CD14-positive monocyte (primary cell): Measurements from ENCODE around the gene PPP1R15A. TPM values are rescaled to one million over a fixed set of nuclear protein-coding genes. Genes with fewer than 3 reads are reported as not detected.

Experiments used
- DNase-seq, 3 donors: peaks; one replicate each; pipeline ENCODE4 v3.0.0-alpha.2; 2011 to 2022
- H2AFZ ChIP-seq: 2 replicates; pipeline ENCODE4 v1.6.0; 2012; ENCODE audit warnings: mild to moderate bottlenecking, low read depth, low read length, inconsistent platforms; ENCODE audit not compliant: insufficient read depth, poor library complexity, severe bottlenecking
- H3K27ac ChIP-seq, 2 donors: 1 replicate in 1 of 2; 2 replicates in 1 of 2; pipeline ENCODE4 v1.5.1; 2012 to 2013; ENCODE audit warnings: low read length in 2 of 2, control low read depth in 1 of 2, inconsistent platforms in 1 of 2, low read depth in 1 of 2, mild to moderate bottlenecking in 1 of 2
- H3K27me3 ChIP-seq, 2 donors: one replicate each; pipeline versions ENCODE4 v1.6.0 to v1.6.1; 2011 to 2013; ENCODE audit warnings: low read length in 2 of 2; ENCODE audit not compliant: control insufficient read depth in 2 of 2, insufficient read depth in 2 of 2
- H3K36me3 ChIP-seq, 2 donors: replicated peaks in 1 of 2; 1 replicate in 1 of 2; 2 replicates in 1 of 2; pipeline versions ENCODE4 v1.5.1 to v1.6.1; 2012 to 2013; ENCODE audit warnings: low read length in 2 of 2, control low read depth in 1 of 2, inconsistent platforms in 1 of 2, mild to moderate bottlenecking in 1 of 2; ENCODE audit not compliant: insufficient read depth in 2 of 2, control insufficient read depth in 1 of 2
- H3K4me1 ChIP-seq, 2 donors: 1 replicate in 1 of 2; 2 replicates in 1 of 2; pipeline versions ENCODE4 v1.5.1 to v1.6.1; 2012 to 2013; ENCODE audit warnings: low read length in 2 of 2, control low read depth in 1 of 2, inconsistent platforms in 1 of 2, mild to moderate bottlenecking in 1 of 2, moderate library complexity in 1 of 2; ENCODE audit not compliant: insufficient read depth in 2 of 2, control insufficient read depth in 1 of 2
- H3K4me2 ChIP-seq: replicated peaks from 2 replicates; pipeline ENCODE3; 2012; ENCODE audit warnings: low read length, moderate library complexity, mild to moderate bottlenecking; ENCODE audit not compliant: poor library complexity, severe bottlenecking; ENCODE audit errors: extremely low read depth
- H3K4me3 ChIP-seq, 3 experiments: fragments of 200-600 bp in 1 of 3; sonication (generic) in 1 of 3; replicated peaks in 1 of 3; 1 replicate in 2 of 3; 2 replicates in 1 of 3; pipeline ENCODE4 v1.5.1; 2011 to 2013; ENCODE audit warnings: low read length in 3 of 3, mild to moderate bottlenecking in 3 of 3, control low read depth in 2 of 3, low read depth in 2 of 3, inconsistent platforms in 1 of 3, moderate library complexity in 1 of 3
- H3K79me2 ChIP-seq: 2 replicates; pipeline ENCODE4 v1.6.0; 2012; ENCODE audit warnings: mild to moderate bottlenecking, control low read depth, inconsistent platforms, low read length, moderate library complexity; ENCODE audit not compliant: insufficient read depth
- H3K9ac ChIP-seq: 2 replicates; pipeline ENCODE4 v1.6.0; 2017; ENCODE audit warnings: low read length, mild to moderate bottlenecking; ENCODE audit not compliant: insufficient read depth, poor library complexity, severe bottlenecking
- H3K9me3 ChIP-seq, 2 donors: replicated peaks in 1 of 2; 1 replicate in 1 of 2; 2 replicates in 1 of 2; pipeline versions ENCODE4 v1.5.1 to v1.6.1; 2012 to 2013; ENCODE audit warnings: low read length in 2 of 2, control low read depth in 1 of 2; ENCODE audit not compliant: control insufficient read depth in 1 of 2, insufficient read depth in 1 of 2
- H4K20me1 ChIP-seq: 2 replicates; pipeline ENCODE4 v1.6.0; 2012; ENCODE audit warnings: mild to moderate bottlenecking, low read length, control low read depth, moderate library complexity; ENCODE audit not compliant: insufficient read depth
- H3K27ac Mint-ChIP-seq, 7 donors: one replicate each; pipeline ENCODE4 v1.8.0; 2020; ENCODE audit warnings: mild to moderate bottlenecking in 7 of 7, mixed read lengths in 7 of 7, moderate library complexity in 6 of 7, inconsistent platforms in 2 of 7
- H3K27me3 Mint-ChIP-seq, 3 donors: one replicate each; pipeline ENCODE4 v1.8.0; 2021 to 2022; ENCODE audit warnings: low read depth in 3 of 3, mild to moderate bottlenecking in 3 of 3, mixed read lengths in 3 of 3, moderate library complexity in 3 of 3, inconsistent platforms in 1 of 3
- H3K36me3 Mint-ChIP-seq, 2 donors: one replicate each; pipeline ENCODE4 v1.8.0; 2020; ENCODE audit warnings: mixed read lengths in 2 of 2, inconsistent platforms in 1 of 2, mild to moderate bottlenecking in 1 of 2
- H3K4me1 Mint-ChIP-seq: one replicate; pipeline ENCODE4 v1.8.0; 2020; ENCODE audit warnings: mild to moderate bottlenecking, mixed read lengths
- H3K4me3 Mint-ChIP-seq, 2 donors: one replicate each; pipeline ENCODE4 v1.8.0; 2020; ENCODE audit warnings: mild to moderate bottlenecking in 2 of 2, mixed read lengths in 2 of 2, moderate library complexity in 1 of 2
- H3K9me3 Mint-ChIP-seq, 7 donors: one replicate each; pipeline ENCODE4 v1.8.0; 2020 to 2022; ENCODE audit warnings: mixed read lengths in 7 of 7, mild to moderate bottlenecking in 6 of 7, moderate library complexity in 6 of 7, inconsistent platforms in 2 of 7
- WGBS: methylation state at CpG from one replicate; pipeline ENCODE4 v1.1.5; 2013; ENCODE audit warnings: missing lambda C conversion rate; ENCODE audit not compliant: insufficient coverage; 5-methylcytosine and 5-hydroxymethylcytosine counted together
- intact Hi-C, 2 donors: fragments of 100-400 bp; cut with micrococcal nuclease; formaldehyde crosslinking; loops; one replicate each; pipeline versions ENCODE4 v1.15.0 to v1.15.1; 2023
- polyA plus RNA-seq, 3 donors: library from polyadenylated mRNA; depleted of rRNA in 1 of 3; unstranded in 2 of 3; stranded (reverse) in 1 of 3; fragments of 300-500 nt in 2 of 3; fragments of >200 nt in 1 of 3; fragmentation: Illumina TruSeq in 2 of 3; gene quantifications; 1 replicate in 2 of 3; 2 replicates in 1 of 3; pipeline ENCODE4 v1.2.3, GENCODE V29; 2012 to 2021
- TF ChIP-seq, protein P1 (sequence below): fragments of 200-600 bp; IDR thresholded peaks from one replicate; pipeline ENCODE4 v1.8.0; 2022; ENCODE audit warnings: antibody characterized with exemption, mild to moderate bottlenecking

Gene PPP1R15A
- polyA plus RNA-seq, 3 donors: 127 to 745 (median 169) TPM

DNA sequence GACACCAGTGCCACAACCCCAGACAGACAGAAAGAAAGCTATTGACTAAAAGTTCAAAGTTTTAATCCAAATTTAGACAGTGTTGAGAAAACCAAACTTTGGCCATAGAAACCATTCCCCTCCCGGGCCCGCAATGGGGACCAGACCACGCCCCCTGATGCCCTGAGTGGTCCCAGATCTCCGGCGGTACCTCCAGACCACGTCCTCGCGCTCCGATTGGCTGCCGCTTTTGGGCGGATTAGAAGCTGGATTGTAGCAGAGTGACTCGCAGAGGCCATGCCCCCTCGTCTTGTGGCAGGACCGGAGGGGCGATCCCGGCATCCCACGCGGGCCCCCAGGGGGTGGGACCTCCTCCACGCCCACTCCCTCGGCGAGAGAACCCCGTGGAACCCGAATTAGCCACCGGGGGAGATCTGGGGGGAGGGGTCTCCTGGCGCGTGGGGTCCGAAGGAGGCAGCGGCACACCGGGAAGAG lies 35.1 kb upstream of the PPP1R15A start:
- Histone ChIP-seq H3K9ac (no peak overlapping the region), H3K27me3 (peaks cover 0 to 20% of the 10 kb centered on the region in 2 donors), H4K20me1 (no peaks in the 10 kb centered on the region), H2AFZ (peak overlapping the region; percentile 76), H3K4me3 (peak overlapping the region in 1 of 3 experiments; percentile 65), H3K36me3 (no peaks in the 10 kb centered on the region), H3K4me2 (peak overlapping the region; percentile 68), H3K27ac (no peak overlapping the region), H3K79me2 (no peaks in the 10 kb centered on the region), H3K9me3 (no peaks in the 10 kb centered on the region), H3K4me1 (peaks cover 20 to 22% of the 10 kb centered on the region in 2 donors)
- H3K36me3 Mint-ChIP-seq: peaks cover 0 to 3% of the 10 kb centered on the region in 2 donors
- WGBS: 18% methylated on average over 22 of the region's 29 CpGs
- peak overlapping the region; percentile 58 to 93 for H3K4me3 Mint-ChIP-seq
- intact Hi-C loops: loop anchor here (5.0 to 10.0 kb wide), 2 partner anchors 190 to 192 kb away; partner anchors contain the start of gene CA11 (in 2 of the 2)
- peak overlapping the region in 3 of 7 donors; percentile 30 to 82 (median 54) for H3K27ac Mint-ChIP-seq
- TF ChIP-seq, protein P1, sequence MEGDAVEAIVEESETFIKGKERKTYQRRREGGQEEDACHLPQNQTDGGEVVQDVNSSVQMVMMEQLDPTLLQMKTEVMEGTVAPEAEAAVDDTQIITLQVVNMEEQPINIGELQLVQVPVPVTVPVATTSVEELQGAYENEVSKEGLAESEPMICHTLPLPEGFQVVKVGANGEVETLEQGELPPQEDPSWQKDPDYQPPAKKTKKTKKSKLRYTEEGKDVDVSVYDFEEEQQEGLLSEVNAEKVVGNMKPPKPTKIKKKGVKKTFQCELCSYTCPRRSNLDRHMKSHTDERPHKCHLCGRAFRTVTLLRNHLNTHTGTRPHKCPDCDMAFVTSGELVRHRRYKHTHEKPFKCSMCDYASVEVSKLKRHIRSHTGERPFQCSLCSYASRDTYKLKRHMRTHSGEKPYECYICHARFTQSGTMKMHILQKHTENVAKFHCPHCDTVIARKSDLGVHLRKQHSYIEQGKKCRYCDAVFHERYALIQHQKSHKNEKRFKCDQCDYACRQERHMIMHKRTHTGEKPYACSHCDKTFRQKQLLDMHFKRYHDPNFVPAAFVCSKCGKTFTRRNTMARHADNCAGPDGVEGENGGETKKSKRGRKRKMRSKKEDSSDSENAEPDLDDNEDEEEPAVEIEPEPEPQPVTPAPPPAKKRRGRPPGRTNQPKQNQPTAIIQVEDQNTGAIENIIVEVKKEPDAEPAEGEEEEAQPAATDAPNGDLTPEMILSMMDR: no peak
- H3K27me3 Mint-ChIP-seq: peaks cover 21 to 26% (median 23%) of the 10 kb centered on the region in 3 donors
- H3K4me1 Mint-ChIP-seq: peaks cover 22% of the 10 kb centered on the region
- peak; percentile 13 to 44 (median 40) for DNase-seq
- peaks cover 0 to 4% (median 0%) of the 10 kb centered on the region in 7 donors for H3K9me3 Mint-ChIP-seq

DNA sequence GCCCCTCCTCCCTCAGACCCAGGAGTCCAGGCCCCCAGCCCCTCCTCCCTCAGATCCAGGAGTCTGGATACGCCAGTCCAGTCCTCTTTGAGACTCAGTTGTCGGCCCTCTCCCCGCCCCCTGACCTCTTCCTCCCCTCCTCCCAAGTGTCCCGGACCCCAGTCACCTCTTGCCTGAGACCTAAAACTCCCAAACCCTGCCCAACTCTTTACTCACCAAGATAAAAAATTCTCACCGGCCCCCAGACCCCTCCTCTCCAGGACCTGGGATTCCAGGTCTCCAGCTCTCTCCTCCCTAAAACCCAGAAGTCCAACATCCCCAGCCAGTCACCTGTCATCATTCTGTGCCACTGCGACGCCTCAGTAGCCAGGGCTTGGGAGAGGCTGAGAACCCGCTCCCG lies 34.5 kb upstream of the PPP1R15A start:
- Histone ChIP-seq H3K9ac (no peak overlapping the region), H3K4me2 (no peak overlapping the region), H3K4me3 (no peak overlapping the region), H3K9me3 (no peaks in the 10 kb centered on the region), H3K27me3 (peaks cover 0 to 20% of the 10 kb centered on the region in 2 donors), H3K27ac (no peak overlapping the region), H4K20me1 (no peaks in the 10 kb centered on the region), H2AFZ (no peak overlapping the region), H3K4me1 (peaks cover 20 to 22% of the 10 kb centered on the region in 2 donors), H3K36me3 (no peaks in the 10 kb centered on the region), H3K79me2 (no peaks in the 10 kb centered on the region)
- Mint-ChIP-seq H3K36me3 (peaks cover 0 to 3% of the 10 kb centered on the region in 2 donors), H3K9me3 (peaks cover 0 to 4% (median 0%) of the 10 kb centered on the region in 7 donors), H3K4me1 (peaks cover 22% of the 10 kb centered on the region), H3K27me3 (peaks cover 21 to 26% (median 23%) of the 10 kb centered on the region in 3 donors), H3K4me3 (peak overlapping the region in 1 of 2 donors; percentile 30), H3K27ac (peak overlapping the region in 1 of 7 donors; percentile 10)
- intact Hi-C loops: loop anchor here (5.0 to 10.0 kb wide), 2 partner anchors 190 to 193 kb away; partner anchors contain the start of gene CA11 (in 2 of the 2)
- 71% methylated on average over 5 of the region's 9 CpGs for WGBS
- DNase-seq: no peak
- TF ChIP-seq, protein P1: no peak
